Ascending aorta (tissue), 2 donors: ENCODE results near the gene ATP11C. TPM values are rescaled to one million over a fixed set of nuclear protein-coding genes. Genes with fewer than 3 reads are reported as not detected.
"Not testable (repeated sequence)": the region's sequence is repeated elsewhere in the genome, so short reads cannot be mapped to it uniquely, and the experiment has no call there.

ENCODE experiments used
- DNase-seq, 2 donors: peaks; one replicate each; pipeline ENCODE4 v3.0.0-alpha.2; 2019; ENCODE audit warnings: low spot score in 2 of 2
- H3K27ac ChIP-seq, 2 donors: fragments of 200-600 bp; sonication (generic); one replicate each; pipeline ENCODE4 v1.5.1; 2016 to 2017; ENCODE audit warnings: mild to moderate bottlenecking in 1 of 2
- H3K27me3 ChIP-seq: fragments of 200-600 bp; sonication (generic); one replicate; pipeline ENCODE4 v1.5.1; 2017
- H3K36me3 ChIP-seq, 2 donors: fragments of 200-600 bp; sonication (generic); one replicate each; pipeline ENCODE4 v1.5.1; 2016
- H3K4me1 ChIP-seq, 2 donors: fragments of 200-600 bp; sonication (generic); one replicate each; pipeline ENCODE4 v1.5.1; 2016 to 2017; ENCODE audit warnings: mild to moderate bottlenecking in 1 of 2
- H3K4me3 ChIP-seq, 2 donors: fragments of 200-600 bp; sonication (generic); one replicate each; pipeline ENCODE4 v1.5.1; 2016 to 2017; ENCODE audit warnings: mild to moderate bottlenecking in 1 of 2
- H3K9me3 ChIP-seq, 2 donors: fragments of 200-600 bp; sonication (generic); one replicate each; pipeline ENCODE4 v1.5.1; 2016
- CTCF ChIP-seq, 3 experiments: fragments of 200-600 bp in 2 of 3; fragments of 450-650 bp in 1 of 3; sonication (generic) in 2 of 3; IDR thresholded peaks; one replicate each; pipeline ENCODE4 v1.5.1; 2016 to 2019; ENCODE audit warnings: antibody characterized with exemption in 3 of 3, mild to moderate bottlenecking in 1 of 3, moderate library complexity in 1 of 3
- intact Hi-C: fragments of 100-400 bp; cut with DNase I; formaldehyde crosslinking; loops from one replicate; pipeline ENCODE4 v1.15.1; 2023
- total RNA-seq: library from RNA; depleted of rRNA; stranded (reverse); fragments of >200 nt; gene quantifications from one replicate; pipeline ENCODE4 v1.1.0, GENCODE V29; 2016

The ATP11C gene
- total RNA-seq, 1 donor from 2014 or later = 16.4 TPM

- H3K36me3 ChIP-seq = no peaks in the 10 kb centered on the region
- intact Hi-C loops = no loop called here
- TF ChIP-seq CTCF (IDR thresholded peaks at IDR 0.05) = no peak
- no peak overlapping the region for H3K4me3 ChIP-seq
- no peak for DNase-seq
- no peaks in the 10 kb centered on the region for H3K27me3 ChIP-seq
- H3K27ac ChIP-seq = no peak overlapping the region
- no peaks in the 10 kb centered on the region for H3K9me3 ChIP-seq
- H3K4me1 ChIP-seq = no peaks in the 10 kb centered on the region
Measured at GRCh38 chrX:139850968-139851367, 81.9 kb downstream of the ATP11C start.

GRCh38 chrX:139844884-139845283 lies 88.0 kb downstream of the ATP11C start:
- no peaks in the 10 kb centered on the region for H3K36me3 ChIP-seq
- no peak overlapping the region for H3K27ac ChIP-seq

DNA sequence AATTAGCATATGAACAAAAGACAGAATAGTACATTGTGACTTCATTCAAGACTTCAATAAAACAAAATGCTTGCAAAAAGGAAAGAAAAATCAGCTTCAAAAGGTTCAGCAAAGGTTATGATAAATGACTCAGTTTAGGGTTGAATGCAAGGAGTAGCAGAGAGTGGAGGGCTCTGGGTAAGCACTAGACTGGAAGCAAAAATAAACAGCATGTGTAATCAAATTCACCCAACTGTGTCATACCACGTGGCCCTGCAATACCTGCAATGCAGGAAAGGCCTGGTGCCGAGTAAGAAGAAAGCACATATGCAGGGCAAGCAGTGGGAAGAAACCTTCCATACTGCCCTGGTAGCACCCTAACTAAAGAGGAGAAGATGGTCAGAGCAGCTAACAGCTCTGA lies 88.7 kb downstream of the ATP11C start:
- TF ChIP-seq CTCF (IDR thresholded peaks at IDR 0.05) = no peak
- no peak for DNase-seq
- no peaks in the 10 kb centered on the region for H3K36me3 ChIP-seq

More at GRCh38 chrX:139844884-139845283, 88.0 kb downstream of the ATP11C start:
- intact Hi-C loops = no loop called here
- Histone ChIP-seq H3K4me3 (no peak overlapping the region), H3K9me3 (no peaks in the 10 kb centered on the region), H3K4me1 (no peaks in the 10 kb centered on the region), H3K27me3 (no peaks in the 10 kb centered on the region)
- no peak for TF ChIP-seq CTCF (IDR thresholded peaks at IDR 0.05)
- no peak for DNase-seq

DNA sequence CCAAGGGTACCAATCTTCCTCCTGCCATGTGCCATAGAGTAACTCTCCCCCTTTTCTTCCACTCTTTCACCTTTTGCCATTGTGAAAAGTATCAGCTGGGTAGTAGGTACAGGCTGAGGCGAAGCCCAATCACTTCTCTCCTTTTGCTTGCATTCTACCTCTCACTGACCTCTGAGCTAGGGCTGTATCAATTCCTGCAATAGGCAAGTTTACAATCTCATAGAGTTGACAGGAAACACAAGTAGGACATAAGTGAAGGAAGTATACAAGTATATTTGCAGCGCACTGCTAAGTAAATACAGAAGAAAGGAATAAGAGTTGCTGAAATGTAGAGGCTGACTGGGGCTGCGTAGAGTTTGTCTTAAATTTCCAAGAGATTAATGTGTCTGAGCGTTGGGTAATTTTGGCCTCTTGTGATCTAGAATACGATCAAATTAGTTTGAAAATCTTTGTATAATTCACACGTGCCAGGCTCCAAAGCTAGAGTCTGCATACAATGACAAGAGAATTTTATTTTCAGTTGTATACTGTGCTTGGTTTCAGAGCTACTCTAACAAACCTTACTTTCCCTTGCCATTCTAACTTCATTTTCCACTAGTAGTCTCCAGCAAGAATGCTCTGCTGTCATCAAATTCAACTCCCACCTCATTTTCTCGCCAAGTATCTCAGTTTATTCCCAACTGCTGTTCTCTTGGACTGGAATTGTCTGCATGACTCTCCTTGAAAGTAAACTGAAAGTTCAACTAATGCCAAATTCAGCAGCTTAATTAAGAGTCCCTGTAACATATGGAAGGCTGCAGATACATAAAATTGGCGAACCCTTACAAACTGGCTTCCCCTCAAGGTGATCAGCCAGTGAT lies 90.3 kb downstream of the ATP11C start:
- no peak overlapping the region for H3K4me3 ChIP-seq
- H3K36me3 ChIP-seq = no peaks in the 10 kb centered on the region
- peaks cover 0 to 5% of the 10 kb centered on the region in 2 donors for H3K9me3 ChIP-seq
- H3K27me3 ChIP-seq = no peaks in the 10 kb centered on the region
- no peak for DNase-seq
- intact Hi-C loops = no loop called here
- no peak for TF ChIP-seq CTCF (IDR thresholded peaks at IDR 0.05)
- no peak overlapping the region for H3K27ac ChIP-seq
- H3K4me1 ChIP-seq = no peaks in the 10 kb centered on the region

More for the DNA sequence above, 88.7 kb downstream of the ATP11C start:
- Histone ChIP-seq H3K27ac (no peak overlapping the region), H3K27me3 (no peaks in the 10 kb centered on the region), H3K9me3 (no peaks in the 10 kb centered on the region), H3K4me1 (no peaks in the 10 kb centered on the region), H3K4me3 (no peak overlapping the region)
- intact Hi-C loops = no loop called here

DNA sequence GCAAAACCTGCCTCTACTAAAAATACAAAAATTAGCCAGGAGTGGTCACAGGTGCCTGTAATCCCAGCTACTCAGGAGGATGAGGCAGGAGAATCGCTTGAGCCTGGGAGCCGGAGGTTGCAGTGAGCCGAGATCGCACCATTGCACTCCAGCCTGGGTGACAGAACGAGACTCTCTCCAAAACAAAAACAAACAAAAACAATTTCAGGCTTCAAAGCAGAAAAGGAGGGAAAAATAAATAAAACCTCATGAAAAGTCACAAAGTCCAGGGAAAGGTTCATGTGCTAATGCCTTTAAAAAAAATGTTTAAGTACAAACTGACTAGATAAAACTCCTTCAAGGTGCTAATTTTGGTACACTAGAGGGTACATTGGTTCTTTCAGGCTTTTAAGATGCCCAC lies 96.5 kb downstream of the ATP11C start:
- H3K36me3 ChIP-seq, intact Hi-C loops, H3K4me3 ChIP-seq: not testable (repeated sequence)

GRCh38 chrX:139834879-139835278 lies 98.0 kb downstream of the ATP11C start:
- Histone ChIP-seq H3K4me3 (no peak overlapping the region), H3K27ac (no peak overlapping the region), H3K27me3 (no peaks in the 10 kb centered on the region), H3K4me1 (peaks cover 3 to 5% of the 10 kb centered on the region in 2 donors), H3K9me3 (peaks cover 0 to 5% of the 10 kb centered on the region in 2 donors), H3K36me3 (no peaks in the 10 kb centered on the region)
- TF ChIP-seq CTCF (IDR thresholded peaks at IDR 0.05) = no peak
- DNase-seq = no peak
- intact Hi-C loops = no loop called here

More for the DNA sequence above, 96.5 kb downstream of the ATP11C start:
- not testable (repeated sequence) for H3K27me3 ChIP-seq, DNase-seq, H3K9me3 ChIP-seq, H3K4me1 ChIP-seq, H3K27ac ChIP-seq
